Progenitor cell of endocrine pancreas (in vitro differentiated cells): ENCODE results near the gene IL1RAPL2. TPM values are rescaled to one million over a fixed set of nuclear protein-coding genes. Genes with fewer than 3 reads are reported as not detected.
"Not testable (repeated sequence)": the region's sequence is repeated elsewhere in the genome, so short reads cannot be mapped to it uniquely, and the experiment has no call there.

ENCODE experiments used
- DNase-seq: peaks from one replicate; pipeline ENCODE4 v3.0.0; 2021; ENCODE audit warnings: low spot score; ENCODE audit not compliant: unreplicated experiment
- H3K27ac Mint-ChIP-seq: 2 replicates; pipeline ENCODE4 v1.8.0; 2021; ENCODE audit warnings: mild to moderate bottlenecking, moderate library complexity, mixed read lengths
- H3K27me3 Mint-ChIP-seq: 2 replicates; pipeline ENCODE4 v1.8.0; 2021; ENCODE audit warnings: mixed read lengths
- H3K36me3 Mint-ChIP-seq: 2 replicates; pipeline ENCODE4 v1.8.0; 2022; ENCODE audit warnings: mixed read lengths; ENCODE audit not compliant: insufficient read depth
- H3K4me1 Mint-ChIP-seq: 2 replicates; pipeline ENCODE4 v1.8.0; 2021; ENCODE audit warnings: low read depth, mixed read lengths
- H3K4me3 Mint-ChIP-seq: 2 replicates; pipeline ENCODE4 v1.8.0; 2021; ENCODE audit warnings: low read depth, mild to moderate bottlenecking, moderate library complexity, mixed read lengths
- H3K9me3 Mint-ChIP-seq: 2 replicates; pipeline ENCODE4 v1.8.0; 2021; ENCODE audit warnings: low read depth, mixed read lengths
- CTCF ChIP-seq: fragments of 200-600 bp; sonication (generic); IDR thresholded peaks from one replicate; pipeline ENCODE4 v1.5.0; 2021; ENCODE audit warnings: antibody characterized with exemption, mild to moderate bottlenecking; ENCODE audit not compliant: unreplicated experiment
- total RNA-seq: library from RNA; stranded (reverse); gene quantifications from 2 replicates; pipeline ENCODE4 v1.2.1, GENCODE V29; 2021

Gene IL1RAPL2
- total RNA-seq, 1 donor from 2014 or later, result 0.91 TPM

GRCh38 chrX:104913348-104913747 lies 347.3 kb downstream of the IL1RAPL2 start:
- DNase-seq, result no peak

GRCh38 chrX:104914686-104915085 lies 348.7 kb downstream of the IL1RAPL2 start:
- not testable (repeated sequence) for DNase-seq, H3K36me3 Mint-ChIP-seq, H3K27ac Mint-ChIP-seq, H3K4me3 Mint-ChIP-seq, H3K27me3 Mint-ChIP-seq
- peaks cover 18% of the 10 kb centered on the region for H3K4me1 Mint-ChIP-seq
- peaks cover 13% of the 10 kb centered on the region for H3K9me3 Mint-ChIP-seq

More at GRCh38 chrX:104913348-104913747, 347.3 kb downstream of the IL1RAPL2 start:
- Mint-ChIP-seq H3K36me3 (no peaks in the 10 kb centered on the region), H3K27me3 (no peaks in the 10 kb centered on the region), H3K27ac (peak overlapping the region; percentile 73), H3K4me3 (no peak overlapping the region), H3K4me1 (peaks cover 18% of the 10 kb centered on the region), H3K9me3 (peaks cover 13% of the 10 kb centered on the region)
- TF ChIP-seq CTCF, result peak; percentile 43

GRCh38 chrX:104918122-104918521 lies 352.1 kb downstream of the IL1RAPL2 start:
- no peak for DNase-seq
- H3K27ac Mint-ChIP-seq, result no peak overlapping the region
- peaks cover 20% of the 10 kb centered on the region for H3K9me3 Mint-ChIP-seq
- no peak overlapping the region for H3K4me3 Mint-ChIP-seq
- H3K27me3 Mint-ChIP-seq, result no peaks in the 10 kb centered on the region
- peaks cover 4% of the 10 kb centered on the region for H3K4me1 Mint-ChIP-seq
- no peaks in the 10 kb centered on the region for H3K36me3 Mint-ChIP-seq
- no peak for TF ChIP-seq CTCF

- DNase-seq, result no peak
- H3K4me3 Mint-ChIP-seq, result no peak overlapping the region
- no peaks in the 10 kb centered on the region for H3K36me3 Mint-ChIP-seq
- H3K4me1 Mint-ChIP-seq, result peaks cover 6% of the 10 kb centered on the region
- H3K27me3 Mint-ChIP-seq, result no peaks in the 10 kb centered on the region
- no peak for TF ChIP-seq CTCF
- H3K9me3 Mint-ChIP-seq, result peaks cover 45% of the 10 kb centered on the region
- H3K27ac Mint-ChIP-seq, result no peak overlapping the region
Observed at GRCh38 chrX:104921584-104922205, 355.7 kb downstream of the IL1RAPL2 start.

GRCh38 chrX:104922206-104922621 lies 356.2 kb downstream of the IL1RAPL2 start:
- peaks cover 48% of the 10 kb centered on the region for H3K9me3 Mint-ChIP-seq

More at GRCh38 chrX:104922206-104922621, 356.2 kb downstream of the IL1RAPL2 start:
- Mint-ChIP-seq H3K27ac (no peak overlapping the region), H3K4me1 (peaks cover 6% of the 10 kb centered on the region), H3K27me3 (no peaks in the 10 kb centered on the region), H3K4me3 (no peak overlapping the region), H3K36me3 (no peaks in the 10 kb centered on the region)
- DNase-seq, result peak; percentile 31
- peak; percentile 78 for TF ChIP-seq CTCF
